ENCODE results near the gene GUK1.

DNA sequence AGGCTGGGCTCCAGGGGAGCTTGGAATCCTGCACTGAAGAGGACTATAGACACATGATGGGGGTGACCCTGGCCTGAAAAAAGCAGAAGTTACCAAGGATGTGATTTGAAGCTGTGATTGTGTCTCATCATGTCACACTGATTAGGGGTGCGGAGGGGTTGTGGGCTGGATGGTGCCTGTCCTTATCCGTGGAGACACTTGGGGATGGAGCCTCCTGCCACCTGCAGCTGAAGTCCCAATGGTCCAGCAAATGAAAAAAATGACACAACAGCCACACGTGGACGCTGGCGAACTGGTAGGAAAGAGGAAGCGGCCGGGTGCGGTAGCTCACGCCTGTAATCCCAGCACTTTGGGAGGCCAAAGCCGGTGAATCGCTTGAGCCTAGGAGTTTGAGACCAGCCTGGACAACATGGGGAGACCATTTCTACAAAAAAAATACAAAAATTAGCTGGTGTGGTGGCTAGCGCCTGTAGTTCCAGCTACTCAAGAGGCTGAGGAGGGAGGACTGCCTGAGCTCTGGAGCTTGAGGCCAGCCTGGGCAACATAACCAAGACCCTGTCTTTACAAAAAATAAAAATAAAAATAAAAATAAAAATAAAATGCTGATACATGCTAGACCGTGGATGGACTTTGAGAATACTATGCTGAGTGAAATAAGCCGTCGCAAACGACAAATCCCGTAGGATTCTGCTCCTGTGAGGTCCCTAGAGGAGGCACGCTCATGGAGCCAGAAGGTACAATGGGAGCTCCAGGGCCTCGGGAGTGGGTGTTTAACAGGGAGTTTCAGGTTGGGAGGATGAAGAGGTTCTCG, 24.7 kb downstream of the GUK1 start:
- no peak for TF ChIP-seq EZH2phosphoT487 (IDR thresholded peaks at IDR 0.05; ENCODE audit: unreplicated experiment)
- no peak for TF ChIP-seq EZH2 (IDR thresholded peaks at IDR 0.05; ENCODE audit: low read depth, unreplicated experiment)
- TF ChIP-seq REST (IDR thresholded peaks at IDR 0.05; ENCODE audit: unreplicated experiment), result no peak
- no peak for TF ChIP-seq POLR2AphosphoS5 (IDR thresholded peaks at IDR 0.05; ENCODE audit: low read depth)

Measured in GM23338 (cell line).